HL-60/S4 (cell line): Measurements from ENCODE around the gene CCDC146.
"Not testable (repeated sequence)": the region's sequence is repeated elsewhere in the genome, so short reads cannot be mapped to it uniquely, and the experiment has no call there.

Experiments
- in situ Hi-C: fragments of 300-500 bp; cut with MboI; formaldehyde crosslinking; loops from 2 replicates; pipeline ENCODE4 v1.14.3; 2022; ENCODE audit warnings: low sequenced_read_pairs

Gene CCDC146

DNA sequence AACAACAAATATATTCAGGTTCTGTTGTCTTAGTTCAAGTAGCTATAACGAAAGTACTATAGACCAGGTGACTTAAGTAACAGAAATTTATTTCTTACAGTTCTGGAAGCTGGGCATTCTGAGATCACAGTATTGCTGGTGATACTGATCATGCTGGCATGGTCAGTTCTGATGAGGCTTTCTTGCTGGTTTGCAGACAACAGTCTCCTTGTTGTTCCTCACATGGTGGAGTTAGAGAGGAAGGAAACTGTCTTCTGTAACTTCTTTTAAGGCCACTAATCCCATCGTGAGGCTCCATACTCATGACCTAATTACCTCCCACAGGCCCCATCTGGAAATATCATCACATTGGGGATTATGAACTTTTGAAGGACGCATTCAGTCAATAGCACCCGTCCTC is 17.9 kb downstream of the CCDC146 start:
- in situ Hi-C loops = loop anchor here (25.0 kb wide), 1 partner anchor 197 kb away; no protein-coding TSS in a partner anchor

DNA sequence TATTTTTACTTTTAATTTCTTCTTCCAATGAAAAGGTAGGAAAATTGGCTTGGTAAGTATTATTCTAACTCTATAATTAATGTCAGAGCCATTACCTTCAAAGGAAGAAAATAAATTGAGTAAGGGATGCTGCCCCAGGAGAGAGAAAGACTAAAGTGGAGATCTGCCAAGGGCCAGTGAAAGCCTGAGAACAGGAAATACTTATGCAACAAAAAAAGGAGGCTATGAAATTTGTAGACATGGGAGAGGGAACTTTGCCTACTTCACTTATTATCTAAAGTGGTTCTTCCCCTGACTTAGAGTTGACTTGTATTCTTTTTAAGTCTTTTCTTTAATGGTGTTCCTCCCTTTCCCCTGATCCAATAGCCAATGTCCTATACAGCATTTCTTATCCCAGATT is 29.8 kb downstream of the CCDC146 start:
- in situ Hi-C loops = not testable (repeated sequence)

GRCh38 chr7:77154917-77155464 is 32.6 kb downstream of the CCDC146 start:
- in situ Hi-C loops = not testable (repeated sequence)

GRCh38 chr7:77155601-77156377 is 33.4 kb downstream of the CCDC146 start:
- in situ Hi-C loops = not testable (repeated sequence)

GRCh38 chr7:77157034-77157433 is 34.6 kb downstream of the CCDC146 start:
- in situ Hi-C loops = not testable (repeated sequence)

- in situ Hi-C loops = no loop called here
Observed at GRCh38 chr7:77157446-77157845, 35.0 kb downstream of the CCDC146 start.

DNA sequence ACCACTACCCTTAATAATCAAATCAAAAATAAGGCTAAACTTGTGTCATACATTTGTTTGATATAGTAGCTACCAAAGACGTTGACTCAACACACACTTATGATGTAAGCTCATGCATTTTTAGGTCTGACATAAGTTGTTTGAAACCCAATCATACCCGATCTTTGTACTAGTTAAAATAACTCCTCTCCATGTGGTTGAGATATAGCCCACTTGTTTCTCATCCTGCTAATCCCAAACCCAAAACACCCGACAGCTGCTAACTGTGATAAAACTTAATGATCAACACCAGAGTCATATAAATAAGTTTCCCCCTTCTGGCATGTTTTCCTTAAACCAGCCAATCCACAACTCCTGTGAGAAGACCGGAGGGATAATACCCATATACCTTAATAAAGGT is 48.7 kb downstream of the CCDC146 start:
- in situ Hi-C loops = not testable (repeated sequence)

GRCh38 chr7:77172437-77173172 is 50.2 kb downstream of the CCDC146 start:
- in situ Hi-C loops = not testable (repeated sequence)

DNA sequence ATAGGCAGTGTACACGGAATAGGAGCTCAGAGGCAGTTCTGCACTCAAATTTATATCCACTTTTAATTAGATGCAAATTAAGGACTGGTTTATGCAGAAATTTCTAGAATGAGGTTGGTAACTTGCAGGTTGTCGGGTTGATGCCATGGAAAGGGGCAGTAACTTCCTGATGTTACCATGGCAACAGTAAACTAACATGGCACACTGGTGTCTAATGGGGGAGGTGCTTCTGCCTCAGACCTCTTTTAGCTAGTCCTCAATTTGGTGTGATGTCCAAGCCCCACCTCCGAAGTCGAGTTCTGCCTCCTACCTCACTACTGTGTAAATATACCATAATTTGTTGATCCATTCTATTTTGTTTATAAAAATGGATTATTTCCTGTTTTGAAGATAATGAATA is 52.0 kb downstream of the CCDC146 start:
- in situ Hi-C loops = not testable (repeated sequence)

GRCh38 chr7:77175274-77175800 is 52.9 kb downstream of the CCDC146 start:
- in situ Hi-C loops = not testable (repeated sequence)

GRCh38 chr7:77177321-77177904 is 55.0 kb downstream of the CCDC146 start:
- in situ Hi-C loops = not testable (repeated sequence)

GRCh38 chr7:77178024-77178423 is 55.6 kb downstream of the CCDC146 start:
- in situ Hi-C loops = not testable (repeated sequence)

DNA sequence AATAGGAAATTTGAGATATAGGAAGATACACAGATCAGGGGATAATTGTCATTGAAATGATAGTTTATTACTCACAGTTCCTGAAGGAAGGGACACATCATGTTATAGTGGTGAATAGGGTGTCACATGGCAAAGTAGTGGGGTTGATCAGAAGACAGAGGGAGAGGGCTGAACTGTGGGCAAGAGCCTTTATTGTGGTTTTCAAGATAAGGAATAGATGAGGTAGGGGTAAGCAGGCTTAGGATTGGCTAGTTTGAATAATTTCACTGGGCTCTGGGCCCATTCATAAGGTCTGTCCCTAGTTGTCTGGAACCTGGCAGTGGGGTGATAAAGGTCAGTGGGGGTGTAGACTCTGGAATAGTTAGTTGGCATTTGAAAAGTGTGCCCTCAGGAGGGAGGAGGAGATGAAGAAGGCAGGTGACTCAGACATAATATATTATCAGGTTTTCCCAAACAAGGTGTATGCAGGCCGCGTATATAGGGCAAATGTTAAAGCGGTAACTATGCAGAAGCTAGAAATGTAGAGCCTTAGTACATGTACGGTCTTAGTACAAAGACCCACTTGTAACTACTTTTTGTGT is 58.7 kb downstream of the CCDC146 start:
- in situ Hi-C loops = no loop called here

DNA sequence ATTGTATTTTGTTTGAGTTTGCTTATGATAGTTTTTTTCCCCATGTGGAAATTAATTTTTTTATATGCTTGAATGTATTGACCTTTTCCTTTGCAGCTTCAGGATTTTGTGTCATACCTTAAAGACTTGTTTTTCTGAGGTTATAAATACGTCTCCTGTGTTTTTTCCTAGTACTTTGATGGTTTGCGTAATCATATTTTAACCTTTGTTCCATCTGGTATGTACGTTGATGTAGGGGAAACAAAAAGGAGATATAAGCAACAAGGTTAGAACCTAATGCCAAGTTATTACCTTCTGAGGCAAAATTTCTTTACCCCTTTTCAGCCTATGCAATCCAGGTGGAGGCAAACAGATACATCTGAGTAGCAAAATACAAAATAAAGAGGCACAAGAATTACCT is 59.3 kb downstream of the CCDC146 start:
- in situ Hi-C loops = no loop called here

GRCh38 chr7:77182261-77182660 is 59.8 kb downstream of the CCDC146 start:
- in situ Hi-C loops = no loop called here

- in situ Hi-C loops = no loop called here
Observed at GRCh38 chr7:77184463-77184862, 62.0 kb downstream of the CCDC146 start.

GRCh38 chr7:77184990-77185389 is 62.6 kb downstream of the CCDC146 start:
- in situ Hi-C loops = no loop called here

GRCh38 chr7:77185866-77186265 is 63.5 kb downstream of the CCDC146 start:
- in situ Hi-C loops = no loop called here

GRCh38 chr7:77188731-77189437 is 66.5 kb downstream of the CCDC146 start:
- in situ Hi-C loops = no loop called here

DNA sequence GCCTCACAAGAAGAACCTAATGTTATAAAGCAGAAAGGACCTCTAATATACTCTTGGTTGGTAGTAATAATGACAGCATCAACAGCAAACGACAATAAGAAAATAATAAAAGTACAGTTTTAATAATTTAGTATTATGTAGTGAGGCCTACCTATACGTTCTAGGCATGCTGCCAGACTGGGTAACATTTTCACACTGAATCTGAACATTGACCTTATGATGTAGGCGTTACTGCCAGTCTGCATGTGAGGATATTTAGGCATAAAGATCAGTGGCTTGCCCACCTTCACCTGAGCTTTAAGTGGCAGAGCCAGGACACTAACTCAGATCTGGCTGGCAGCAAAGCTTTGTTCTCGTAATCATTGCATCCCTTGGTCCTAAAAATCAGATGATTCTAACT is 74.7 kb downstream of the CCDC146 start:
- in situ Hi-C loops = no loop called here
